ENCODE measurements around the gene ATRN.
"Not testable (repeated sequence)": the region's sequence is repeated elsewhere in the genome, so short reads cannot be mapped to it uniquely, and the experiment has no call there.

Gene ATRN

DNA sequence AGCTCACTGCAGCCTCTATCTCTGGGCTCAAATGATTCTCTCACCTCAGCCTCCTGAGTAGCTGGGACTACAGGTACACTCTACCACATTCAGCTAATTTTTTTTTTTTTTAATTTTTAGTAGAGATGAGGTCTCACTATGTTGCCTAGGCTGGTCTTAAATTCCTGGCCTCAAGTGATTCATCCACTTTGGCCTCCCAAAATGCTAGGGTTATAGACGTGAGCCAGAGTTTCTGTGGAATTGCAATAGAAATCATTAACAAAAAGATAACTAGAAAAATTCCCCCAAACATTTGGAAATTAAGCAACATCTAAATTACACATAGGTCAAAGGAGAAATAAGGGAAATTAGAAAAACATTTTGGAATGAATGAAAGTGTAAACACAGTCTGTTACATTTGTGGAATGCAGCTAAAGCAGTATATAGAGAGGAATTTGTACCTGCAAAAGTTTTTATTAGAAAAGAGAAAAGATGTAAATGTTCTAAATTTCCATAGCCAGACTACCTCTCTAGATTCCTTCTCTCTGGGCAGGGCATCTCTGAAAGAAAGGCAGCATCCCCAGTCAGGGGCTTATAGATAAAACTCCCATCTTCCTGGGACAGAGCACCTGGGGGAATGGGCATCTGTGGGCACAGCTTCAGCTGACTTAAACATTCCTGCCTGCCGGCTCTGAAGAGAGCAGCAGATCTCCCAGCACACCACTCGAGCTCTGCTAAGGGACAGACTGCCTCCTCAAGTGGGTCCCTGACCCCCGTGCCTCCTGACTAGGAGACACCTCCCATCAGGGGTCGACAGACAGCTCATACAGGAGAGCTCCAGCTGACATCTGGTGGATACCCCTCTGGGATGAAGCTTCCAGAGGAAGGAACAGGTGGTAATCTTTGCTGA is 51.3 kb downstream of the ATRN start:
- DNase-seq = no peak

DNA sequence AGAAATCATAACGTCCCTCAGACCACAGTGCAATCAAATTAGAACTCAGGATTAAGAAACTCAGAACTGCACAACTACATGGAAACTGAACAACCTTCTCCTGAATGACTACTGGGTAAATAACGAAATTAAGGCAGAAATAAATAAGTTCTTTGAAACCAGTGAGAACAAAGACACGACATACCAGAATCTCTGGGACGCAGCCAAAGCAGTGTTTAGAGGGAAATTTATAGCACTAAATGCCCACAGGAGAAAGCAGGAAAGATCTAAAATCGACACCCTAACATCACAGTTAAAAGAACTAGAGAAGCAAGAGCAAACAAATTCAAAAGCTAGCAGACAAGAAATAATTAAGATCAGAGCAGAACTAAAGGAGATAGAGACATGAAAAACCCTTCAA is 53.9 kb downstream of the ATRN start:
- not testable (repeated sequence) for DNase-seq

DNA sequence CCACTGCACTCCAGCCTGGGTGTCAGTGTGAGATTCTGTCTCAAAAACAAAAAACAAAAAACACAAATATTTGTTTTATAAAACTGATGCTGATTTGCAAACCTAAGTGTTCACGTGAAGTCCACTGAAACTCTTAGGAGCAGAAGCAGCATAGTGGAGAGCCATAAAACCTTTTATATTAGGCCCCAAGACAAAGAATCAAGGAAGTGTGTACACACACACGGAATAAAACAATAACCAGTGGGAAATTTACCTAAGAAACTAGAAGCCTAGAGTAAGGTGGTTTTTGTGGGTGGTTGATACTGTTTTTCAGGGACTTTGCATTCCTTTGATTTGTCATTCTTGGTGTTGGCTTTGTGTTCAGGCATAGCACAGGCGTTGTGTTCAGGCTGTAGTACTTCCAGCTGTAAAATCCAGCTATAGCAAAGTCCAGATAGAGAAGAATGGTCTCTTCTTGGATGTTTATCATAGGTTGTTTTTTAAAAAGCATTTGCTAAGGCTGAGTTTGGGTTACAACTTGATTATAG is 61.3 kb downstream of the ATRN start:
- DNase-seq = no peak

DNA sequence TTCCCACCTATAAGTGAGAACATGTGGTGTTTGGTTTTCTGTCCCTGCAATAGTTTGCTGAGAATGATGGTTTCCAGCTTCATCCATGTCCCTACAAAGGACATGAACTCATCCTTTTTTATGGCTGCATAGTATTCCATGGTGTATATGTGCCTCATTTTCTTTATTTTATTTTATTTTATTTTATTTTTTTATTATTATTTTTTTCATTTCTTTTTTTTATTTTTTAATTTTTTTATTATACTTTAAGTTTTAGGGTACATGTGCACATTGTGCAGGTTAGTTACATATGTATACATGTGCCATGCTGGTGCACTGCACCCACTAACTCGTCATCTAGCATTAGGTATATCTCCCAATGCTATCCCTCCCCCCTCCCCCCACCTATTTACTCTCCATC is 66.9 kb downstream of the ATRN start:
- not testable (repeated sequence) for DNase-seq

DNA sequence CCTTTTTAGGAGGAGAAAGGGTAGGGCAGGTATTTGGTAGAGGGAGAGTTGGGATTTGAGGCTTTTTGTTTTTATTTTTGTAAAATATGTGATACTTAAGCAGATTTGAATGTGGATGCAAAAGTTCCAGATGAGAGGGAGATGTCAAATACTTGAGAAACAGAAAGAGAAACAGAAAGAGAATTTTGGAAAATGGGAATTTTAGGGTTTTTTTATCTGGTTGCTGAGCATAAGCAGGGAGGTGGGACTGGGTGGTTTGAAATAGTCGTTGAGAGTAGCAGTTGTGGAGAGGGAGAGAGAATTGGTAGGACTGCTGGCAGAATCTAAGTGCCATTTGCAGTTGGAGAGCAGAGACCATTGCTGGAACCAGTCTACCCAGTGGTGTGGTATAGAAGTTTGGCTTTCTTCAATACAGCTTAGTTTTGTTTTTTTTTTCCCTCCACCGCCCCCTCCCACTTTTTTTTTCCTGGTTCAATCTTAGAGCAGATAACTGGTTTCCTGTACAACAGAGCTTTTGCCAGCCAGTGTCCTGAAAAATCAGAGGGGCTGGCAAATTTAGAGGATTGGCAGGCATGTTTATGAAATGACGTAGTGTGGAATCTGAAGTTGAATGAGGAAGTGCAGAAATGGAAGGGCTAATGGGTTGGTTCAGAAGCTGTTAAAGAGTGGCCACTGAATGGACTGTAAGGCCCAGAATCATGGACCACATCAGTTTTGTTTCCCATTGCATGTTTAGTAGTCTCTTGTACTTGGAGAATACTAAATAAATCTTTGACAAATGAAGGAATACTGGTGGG is 68.7 kb downstream of the ATRN start:
- DNase-seq = no peak

DNA sequence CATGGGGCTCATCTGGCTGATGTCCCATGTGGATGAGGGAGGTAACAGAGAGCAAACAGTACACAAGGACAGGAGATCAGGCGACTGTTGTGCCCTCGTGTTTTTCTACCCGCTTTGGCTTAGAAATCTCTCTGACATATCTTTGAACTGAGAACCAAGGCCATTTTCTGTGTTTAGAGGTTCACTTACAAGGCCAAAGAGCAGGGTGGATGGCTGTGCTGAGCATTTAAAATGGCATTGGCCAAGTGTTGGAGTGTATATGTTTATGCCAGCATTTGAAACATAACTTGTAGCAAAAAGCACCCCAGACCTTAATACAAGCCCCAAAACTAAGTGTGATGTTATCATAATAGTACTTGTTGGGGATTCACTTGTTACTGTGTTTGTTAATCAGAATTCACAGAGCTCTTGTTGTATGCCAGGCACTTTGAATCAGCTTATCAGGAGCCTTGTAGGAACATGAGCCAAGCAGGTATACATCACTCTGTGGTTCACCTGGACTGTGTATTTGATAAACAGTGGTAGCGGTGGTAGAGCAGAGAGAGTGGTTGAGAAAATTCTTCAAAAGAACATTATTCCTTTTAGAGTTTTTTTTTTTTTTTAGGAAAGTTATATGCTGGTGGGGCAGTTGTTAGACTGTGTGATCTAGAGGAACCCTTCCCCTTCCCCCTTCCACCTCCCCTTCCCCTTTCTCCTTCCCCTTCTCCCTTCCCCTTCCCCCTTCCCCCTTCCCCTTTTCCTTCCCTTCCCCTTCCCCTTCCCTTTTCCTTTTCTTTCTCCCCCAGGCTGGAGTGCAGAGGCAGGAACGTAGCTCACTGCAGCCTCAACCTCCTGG is 71.3 kb downstream of the ATRN start:
- no peak for DNase-seq

DNA sequence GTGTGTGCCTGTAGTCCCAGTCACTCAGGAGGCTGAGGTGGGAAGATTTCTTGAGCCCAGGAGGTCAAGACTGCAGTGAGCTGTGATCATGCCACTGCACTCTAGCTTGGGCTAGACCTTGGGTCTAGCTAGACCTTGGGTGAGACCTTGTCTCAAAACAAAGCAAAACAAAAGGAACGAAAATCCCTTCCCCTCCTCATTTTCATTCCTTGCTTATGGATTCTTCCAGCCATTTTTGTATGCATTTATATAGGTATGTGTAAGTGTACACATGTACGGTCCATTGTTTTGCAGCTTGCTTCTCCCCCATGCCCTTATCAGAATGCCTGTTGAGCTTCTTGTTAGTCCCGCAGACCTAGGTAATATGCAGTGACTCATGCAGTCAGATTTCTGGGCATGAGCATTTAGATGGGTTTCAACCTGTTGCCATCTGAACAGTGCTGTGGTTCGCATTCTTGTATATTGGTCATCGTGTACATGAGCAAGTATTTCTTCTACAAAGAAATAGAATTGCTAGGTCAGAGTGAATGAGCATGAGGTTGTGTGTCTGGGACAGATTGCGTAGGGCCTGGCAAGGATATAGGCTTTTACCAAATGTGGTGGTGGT is 73.2 kb downstream of the ATRN start:
- peak; percentile 81 for DNase-seq

DNA sequence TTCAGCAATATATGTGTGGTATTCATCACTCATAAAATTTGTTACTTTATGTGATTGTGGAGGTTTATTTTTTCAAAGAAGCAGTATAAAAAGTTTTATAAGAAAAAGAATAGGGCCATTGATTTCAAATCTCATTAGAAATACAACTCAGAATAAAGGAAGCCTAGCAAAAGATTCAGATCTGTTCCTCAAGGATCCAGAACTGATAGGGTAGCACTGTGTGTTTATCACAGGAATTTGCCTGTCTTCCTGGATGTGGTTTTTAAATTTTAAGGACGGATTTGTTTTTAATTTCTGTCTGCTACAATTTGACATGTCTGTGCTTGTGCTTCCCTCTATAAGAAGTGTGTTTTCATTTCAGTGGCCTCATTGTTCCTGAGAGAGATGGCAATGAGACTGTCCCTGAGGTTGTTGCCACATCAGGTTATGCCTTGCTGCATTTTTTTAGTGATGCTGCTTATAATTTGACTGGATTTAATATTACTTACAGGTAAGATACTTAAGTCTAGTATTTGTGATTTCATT is 74.6 kb downstream of the ATRN start:
- DNase-seq = no peak

DNA sequence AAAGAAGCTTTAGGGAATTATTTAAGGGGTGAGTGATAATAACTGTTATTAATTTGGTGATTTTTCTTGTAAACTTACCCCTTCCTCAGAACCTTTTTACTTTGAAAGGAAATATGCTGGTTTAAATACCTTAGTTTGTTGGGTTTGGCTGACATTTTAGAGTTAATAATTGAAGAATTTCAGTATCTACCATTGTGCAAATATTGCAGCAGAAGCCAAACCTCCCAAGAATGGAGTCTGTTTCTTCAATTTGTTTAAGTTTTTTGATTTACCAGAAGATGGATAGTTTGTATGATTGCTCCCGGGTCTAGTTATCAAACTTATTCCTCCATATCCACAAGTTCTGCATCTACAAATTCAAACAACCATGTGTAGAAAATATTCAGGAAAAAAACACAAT is 77.1 kb downstream of the ATRN start:
- DNase-seq = no peak

DNA sequence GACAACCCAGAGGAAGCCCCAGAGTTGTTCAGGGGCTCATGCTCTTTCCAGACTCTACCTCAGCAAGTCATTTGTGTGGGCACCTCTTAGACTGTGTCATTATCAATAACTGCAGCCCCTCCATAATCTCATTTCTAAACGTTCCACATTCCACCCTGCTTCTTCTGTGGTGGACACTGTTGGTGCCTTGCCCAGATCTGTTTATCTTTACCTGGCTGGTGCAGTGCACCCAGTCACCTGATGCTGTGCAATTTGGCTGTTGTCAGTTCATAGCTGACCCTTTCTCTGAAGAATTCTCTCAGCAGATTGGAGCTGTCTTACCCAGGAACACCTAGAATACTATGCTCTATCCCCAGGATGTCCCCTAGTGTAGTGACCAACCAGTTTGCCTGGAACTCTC is 80.0 kb downstream of the ATRN start:
- no peak for DNase-seq

DNA sequence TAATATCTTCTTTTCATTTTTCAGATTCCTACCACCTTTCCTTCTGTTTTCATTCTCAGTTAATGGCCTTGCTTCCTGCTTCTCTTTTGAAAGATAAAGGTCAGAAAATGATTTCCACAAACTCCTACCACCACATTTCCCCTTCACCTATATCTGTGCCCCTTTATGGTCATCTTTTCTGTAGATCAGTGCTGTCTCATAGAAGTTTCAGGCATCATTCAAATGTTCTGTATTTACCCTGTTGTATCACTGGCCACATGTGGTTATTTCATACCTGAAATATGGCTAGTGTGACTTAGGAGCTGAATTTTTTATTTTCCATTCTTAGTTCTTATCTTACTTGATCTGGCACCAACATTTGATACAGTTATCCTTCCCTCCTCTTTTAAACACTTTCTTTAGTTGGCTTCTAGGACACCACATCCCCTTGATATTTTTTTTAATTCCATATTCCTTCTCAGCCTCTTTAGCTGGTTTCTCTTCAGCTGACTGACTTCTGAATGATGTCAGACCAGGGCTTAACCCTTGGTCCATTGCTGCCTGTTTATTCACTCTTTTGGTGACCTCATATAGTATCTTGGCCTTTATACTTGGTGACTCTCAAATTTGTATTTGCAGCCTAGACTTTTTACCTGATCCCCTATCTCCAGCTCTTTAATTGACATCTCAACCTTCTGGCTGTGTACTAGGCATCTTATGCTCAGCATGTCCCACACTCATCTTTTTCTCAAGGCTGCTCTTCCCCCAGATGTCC is 81.0 kb downstream of the ATRN start:
- no peak for DNase-seq

DNA sequence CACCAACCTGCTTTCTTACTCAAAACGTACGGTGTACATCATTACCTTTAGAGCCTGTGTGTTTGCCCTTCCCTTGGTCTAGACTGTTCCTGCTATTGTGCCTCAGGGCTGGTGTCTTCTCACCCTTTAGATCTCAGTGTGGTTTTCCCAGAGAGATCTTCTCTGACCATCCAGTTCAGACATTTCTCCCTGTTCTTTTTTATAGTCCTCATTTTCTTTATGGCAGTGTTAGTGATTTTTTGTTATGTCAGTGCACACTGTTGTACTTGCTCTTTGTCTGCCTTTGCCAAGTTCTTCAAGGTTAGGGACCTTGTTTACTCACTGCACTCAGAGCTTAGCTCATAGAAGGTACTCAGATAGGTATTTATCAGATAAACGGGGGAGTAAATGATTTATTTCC is 82.8 kb downstream of the ATRN start:
- DNase-seq = no peak

DNA sequence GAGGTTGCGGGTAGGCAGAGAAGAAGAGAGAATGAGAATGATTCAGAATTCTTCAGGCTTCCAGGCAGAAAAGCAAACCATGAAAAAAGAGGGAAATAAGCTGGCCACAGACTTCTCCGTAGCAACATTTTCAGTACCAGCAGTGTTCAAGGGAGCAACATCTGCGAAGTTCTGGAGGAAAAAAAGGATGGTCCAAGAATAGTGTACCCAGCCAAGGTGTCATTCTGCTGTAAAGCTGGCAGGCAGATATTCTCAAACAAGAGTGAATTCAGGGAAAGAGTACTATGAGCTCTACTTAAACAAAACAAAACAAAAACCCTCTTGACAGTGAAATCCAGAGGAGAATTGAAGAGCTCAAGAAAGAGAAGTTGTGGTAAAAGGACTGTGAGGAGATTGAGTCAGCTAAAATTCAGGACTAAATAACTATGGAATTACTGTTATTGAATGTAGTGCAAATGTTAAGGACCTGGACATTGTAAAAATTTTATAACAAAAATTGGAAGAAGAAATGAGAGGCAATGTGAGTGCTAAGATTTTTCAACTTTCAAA is 86.5 kb downstream of the ATRN start:
- no peak for DNase-seq

DNA sequence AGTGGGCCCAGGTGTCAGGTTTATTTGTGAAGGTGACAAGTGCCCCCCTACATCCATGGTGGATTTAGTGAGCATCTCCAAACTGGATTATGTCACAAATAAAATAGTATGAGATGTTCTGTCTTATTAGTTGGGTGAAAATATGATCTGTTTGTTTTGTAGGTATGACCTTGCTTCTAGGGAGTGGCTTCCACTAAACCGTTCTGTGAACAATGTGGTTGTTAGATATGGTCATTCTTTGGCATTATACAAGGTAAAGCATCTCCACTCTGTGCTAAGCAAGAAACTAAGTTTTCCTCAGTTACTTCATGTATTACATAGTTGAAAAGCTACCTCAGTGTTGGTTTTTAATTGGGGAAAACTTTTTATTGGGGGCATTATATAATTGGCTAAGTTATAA is 88.4 kb downstream of the ATRN start:
- DNase-seq = no peak

DNA sequence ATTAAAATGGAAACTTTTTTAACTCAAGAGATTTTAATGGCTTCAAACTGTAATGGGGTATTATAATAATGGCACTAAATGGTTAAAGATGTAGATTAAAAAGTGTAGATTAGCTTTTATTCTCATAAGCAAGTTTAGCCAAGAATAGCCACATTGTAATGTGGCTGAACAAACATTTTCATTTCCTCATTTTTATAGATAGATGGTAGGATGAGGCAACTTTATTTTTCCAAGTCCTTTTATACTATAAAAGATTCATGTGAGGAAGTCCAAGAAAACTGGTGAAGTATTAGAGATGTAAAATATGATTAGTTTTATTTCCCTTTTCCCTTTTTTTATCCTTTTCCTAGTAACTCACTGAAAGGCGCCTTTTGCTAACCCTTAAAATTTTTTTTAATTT is 88.8 kb downstream of the ATRN start:
- no peak for DNase-seq

DNA sequence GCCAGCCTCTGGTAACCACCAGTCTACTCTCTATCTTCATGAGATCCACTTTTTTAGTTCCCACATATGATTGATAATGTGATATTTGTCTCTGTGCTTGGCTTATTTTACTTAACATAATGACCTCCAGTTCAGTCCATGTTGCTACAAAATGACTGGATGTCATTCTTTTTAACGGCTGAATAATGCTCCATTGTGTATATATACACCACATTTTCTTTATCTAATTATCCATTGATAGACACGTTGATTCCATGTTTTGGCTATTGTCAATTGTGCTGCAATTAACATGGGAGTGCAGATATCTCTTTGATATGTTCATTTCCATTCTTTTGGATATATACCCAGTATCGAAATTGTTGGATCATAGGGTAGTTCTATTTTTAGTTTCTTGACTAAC is 89.3 kb downstream of the ATRN start:
- DNase-seq = no peak

DNA sequence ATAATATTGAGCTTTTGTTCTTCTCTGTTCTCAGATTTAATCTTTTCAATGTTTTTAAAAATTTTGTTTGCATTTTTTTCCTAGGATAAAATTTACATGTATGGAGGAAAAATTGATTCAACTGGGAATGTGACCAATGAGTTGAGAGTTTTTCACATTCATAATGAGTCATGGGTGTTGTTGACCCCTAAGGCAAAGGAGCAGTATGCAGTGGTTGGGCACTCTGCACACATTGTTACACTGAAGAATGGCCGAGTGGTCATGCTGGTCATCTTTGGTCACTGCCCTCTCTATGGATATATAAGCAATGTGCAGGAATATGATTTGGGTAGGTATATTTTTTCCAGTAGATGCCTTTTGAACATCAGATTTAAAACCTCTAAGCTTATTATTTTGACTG is 89.8 kb downstream of the ATRN start:
- no peak for DNase-seq

DNA sequence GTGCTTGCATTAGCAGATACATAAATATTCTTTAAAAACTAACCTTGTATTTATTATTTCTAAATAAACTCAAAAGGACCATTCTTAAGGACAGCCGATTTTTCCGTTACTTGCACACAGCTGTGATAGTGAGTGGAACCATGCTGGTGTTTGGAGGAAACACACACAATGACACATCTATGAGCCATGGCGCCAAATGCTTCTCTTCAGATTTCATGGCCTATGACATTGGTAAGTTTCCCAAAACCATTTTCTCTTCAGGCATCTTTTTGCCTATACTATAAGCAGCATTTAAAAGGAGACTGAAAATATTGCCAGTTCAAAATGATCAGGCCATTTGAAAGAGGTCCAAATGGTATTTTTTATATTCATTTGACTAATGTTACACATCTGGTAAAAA is 92.3 kb downstream of the ATRN start:
- DNase-seq = no peak

DNA sequence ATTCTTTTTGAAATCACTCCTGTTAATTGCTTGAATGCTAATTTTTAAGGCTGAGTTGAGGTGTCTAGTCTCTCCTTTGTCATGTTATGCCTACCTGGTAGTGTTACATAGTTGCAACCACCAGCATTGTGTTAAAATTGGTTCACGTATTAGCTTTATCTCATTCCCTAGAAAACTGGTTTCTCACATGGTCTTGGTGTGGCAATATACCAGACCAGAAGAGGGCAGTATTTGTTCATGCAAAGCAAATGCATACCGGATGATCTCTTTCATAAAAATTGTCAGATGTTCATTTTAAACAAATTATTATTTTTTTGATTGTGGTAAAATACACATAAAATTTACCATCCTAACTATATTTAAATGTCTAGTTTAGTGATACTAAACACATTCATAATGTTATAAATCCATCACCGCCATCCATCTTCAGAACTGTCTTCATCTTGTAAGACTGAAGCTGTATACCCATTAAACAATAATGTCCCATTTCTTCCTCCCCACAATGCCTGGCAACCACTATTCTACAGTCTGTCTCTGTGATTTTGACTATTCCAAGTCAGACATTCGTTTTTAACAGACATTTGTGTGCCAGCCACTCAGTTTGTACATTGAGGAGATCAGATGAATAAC is 92.8 kb downstream of the ATRN start:
- DNase-seq = no peak

DNA sequence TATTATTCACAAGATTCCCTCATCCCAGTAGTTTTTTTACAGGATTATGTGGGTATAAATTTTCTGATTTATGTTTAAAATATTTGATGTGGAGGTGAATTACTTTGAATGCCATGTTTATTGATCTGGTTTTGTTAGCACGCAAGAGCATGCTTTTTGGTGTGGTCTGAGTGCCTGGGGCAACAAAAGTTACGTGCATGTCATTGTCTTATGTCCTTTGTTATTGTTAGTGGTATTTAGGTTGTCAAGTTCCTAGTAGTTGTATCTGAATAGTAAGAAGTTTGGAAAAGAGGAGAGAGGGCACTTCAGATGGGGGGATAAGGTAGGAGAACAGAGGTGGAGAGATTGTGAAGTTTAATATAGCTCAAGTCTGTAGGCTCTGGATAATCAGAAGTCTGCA is 95.0 kb downstream of the ATRN start:
- no peak for DNase-seq

DNA sequence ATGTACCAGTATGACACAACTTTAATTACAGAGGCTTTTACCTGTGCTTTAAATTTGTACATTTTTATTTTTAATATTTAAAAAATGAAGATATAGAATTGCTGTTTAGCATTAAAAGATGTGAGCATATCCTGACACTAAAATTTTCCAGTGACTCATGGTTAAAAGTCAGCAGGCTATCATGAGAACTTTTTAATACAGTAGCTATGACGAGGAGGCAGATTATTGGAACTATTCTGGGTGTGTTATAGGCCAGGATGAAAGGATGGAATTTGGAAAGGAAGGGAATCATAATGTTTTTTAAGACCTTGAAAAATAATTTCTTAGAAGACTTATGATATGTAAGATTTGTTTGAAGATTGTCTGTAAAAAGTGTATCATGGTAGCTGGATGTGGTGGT is 101.3 kb downstream of the ATRN start:
- no peak for DNase-seq

Data from NCI-H226 (cell line).